GM10266 (cell line): Measurements from ENCODE around the gene CD68.
"Not testable (repeated sequence)": the region's sequence is repeated elsewhere in the genome, so short reads cannot be mapped to it uniquely, and the experiment has no call there.

Experiments used
- DNase-seq: peaks from one replicate; pipeline ENCODE4 v3.0.0; 2012; ENCODE audit errors: extremely low spot score
- CTCF ChIP-seq: IDR thresholded peaks from 2 replicates; pipeline ENCODE4 v1.5.1; 2012; ENCODE audit warnings: mild to moderate bottlenecking, low read depth; ENCODE audit not compliant: control insufficient read depth, insufficient read depth; ENCODE audit errors: missing control alignments

The CD68 gene

GRCh38 chr17:7613769-7614424, 34.5 kb downstream of the CD68 start:
- TF ChIP-seq CTCF = peak; percentile 16
- DNase-seq = no peak

GRCh38 chr17:7614425-7615264, 35.2 kb downstream of the CD68 start, which contains the start of gene FXR2:
FXR2 (minus strand) TSS chr17:7614897; CDS start chr17:7614532, 365 bp downstream.
- DNase-seq = peak; percentile 100
- peak; percentile 67 for TF ChIP-seq CTCF

GRCh38 chr17:7615265-7615747, 35.9 kb downstream of the CD68 start:
- TF ChIP-seq CTCF = no peak
- DNase-seq = no peak

GRCh38 chr17:7618608-7619007, 39.2 kb downstream of the CD68 start:
- TF ChIP-seq CTCF = no peak
- DNase-seq = no peak

- no peak for TF ChIP-seq CTCF
- DNase-seq = no peak
Observed at GRCh38 chr17:7620835-7621234, 41.4 kb downstream of the CD68 start.

GRCh38 chr17:7623661-7624060, 44.2 kb downstream of the CD68 start:
- DNase-seq = no peak

GRCh38 chr17:7625749-7626148, 46.3 kb downstream of the CD68 start:
- not testable (repeated sequence) for DNase-seq

More at GRCh38 chr17:7623661-7624060, 44.2 kb downstream of the CD68 start:
- no peak for TF ChIP-seq CTCF
